Measurements from ENCODE around the gene METTL8.

- TF ChIP-seq, protein P1, sequence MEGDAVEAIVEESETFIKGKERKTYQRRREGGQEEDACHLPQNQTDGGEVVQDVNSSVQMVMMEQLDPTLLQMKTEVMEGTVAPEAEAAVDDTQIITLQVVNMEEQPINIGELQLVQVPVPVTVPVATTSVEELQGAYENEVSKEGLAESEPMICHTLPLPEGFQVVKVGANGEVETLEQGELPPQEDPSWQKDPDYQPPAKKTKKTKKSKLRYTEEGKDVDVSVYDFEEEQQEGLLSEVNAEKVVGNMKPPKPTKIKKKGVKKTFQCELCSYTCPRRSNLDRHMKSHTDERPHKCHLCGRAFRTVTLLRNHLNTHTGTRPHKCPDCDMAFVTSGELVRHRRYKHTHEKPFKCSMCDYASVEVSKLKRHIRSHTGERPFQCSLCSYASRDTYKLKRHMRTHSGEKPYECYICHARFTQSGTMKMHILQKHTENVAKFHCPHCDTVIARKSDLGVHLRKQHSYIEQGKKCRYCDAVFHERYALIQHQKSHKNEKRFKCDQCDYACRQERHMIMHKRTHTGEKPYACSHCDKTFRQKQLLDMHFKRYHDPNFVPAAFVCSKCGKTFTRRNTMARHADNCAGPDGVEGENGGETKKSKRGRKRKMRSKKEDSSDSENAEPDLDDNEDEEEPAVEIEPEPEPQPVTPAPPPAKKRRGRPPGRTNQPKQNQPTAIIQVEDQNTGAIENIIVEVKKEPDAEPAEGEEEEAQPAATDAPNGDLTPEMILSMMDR (IDR thresholded peaks at IDR 0.05), result no peak
- TF ChIP-seq ZFX (IDR thresholded peaks at IDR 0.05; ENCODE audit: borderline replicate concordance), result no peak
Observed at GRCh38 chr2:171289991-171290390, 143.8 kb downstream of the METTL8 start.

All from 22Rv1 (cell line).